Activated B cell treated with CpG ODN at 0.5 μM for 24 hours (primary cell): Measurements from ENCODE around the gene ELSPBP1. TPM values are rescaled to one million over a fixed set of nuclear protein-coding genes. Genes with fewer than 3 reads are reported as not detected.
"Not testable (repeated sequence)": the region's sequence is repeated elsewhere in the genome, so short reads cannot be mapped to it uniquely, and the experiment has no call there.

ENCODE experiments used
- ATAC-seq: fragments of 200-7000 bp; cut with Tn5 transposase; one replicate; pipeline ENCODE4 v1.10.0; 2021; ENCODE audit warnings: low read depth, mild to moderate bottlenecking, moderate library complexity
- CTCF ChIA-PET: fragments of 350-600 bp; sonication (Branson Sonifier 250); formaldehyde crosslinking; loops from one replicate; lab custom pipeline; 2021; ENCODE audit warnings: antibody characterized with exemption; lab: Charles Lee
- POLR2A ChIA-PET: fragments of 350-600 bp; sonication (Branson Sonifier 250); formaldehyde crosslinking; loops from one replicate; lab custom pipeline; 2021; ENCODE audit warnings: antibody characterized with exemption; lab: Charles Lee
- DNase-seq: peaks from one replicate; pipeline ENCODE4 v3.0.0; 2022
- H3K27ac Mint-ChIP-seq: one replicate; pipeline ENCODE4 v1.8.0; 2020; ENCODE audit warnings: mixed read lengths
- H3K27me3 Mint-ChIP-seq: one replicate; pipeline ENCODE4 v1.8.0; 2021; ENCODE audit warnings: mixed read lengths
- H3K36me3 Mint-ChIP-seq: one replicate; pipeline ENCODE4 v1.8.0; 2021; ENCODE audit warnings: low read depth, mixed read lengths
- H3K4me1 Mint-ChIP-seq: one replicate; pipeline ENCODE4 v1.8.0; 2021; ENCODE audit warnings: mixed read lengths
- H3K4me3 Mint-ChIP-seq: one replicate; pipeline ENCODE4 v1.8.0; 2020; ENCODE audit warnings: mild to moderate bottlenecking, mixed read lengths
- H3K9me3 Mint-ChIP-seq: one replicate; pipeline ENCODE4 v1.8.0; 2020; ENCODE audit warnings: mixed read lengths
- intact Hi-C: fragments of 100-400 bp; cut with micrococcal nuclease; formaldehyde crosslinking; loops from one replicate; pipeline ENCODE4 v1.15.1; 2024
- total RNA-seq: library from RNA; stranded (reverse); gene quantifications from 2 replicates; pipeline ENCODE4 v1.2.3, GENCODE V29; 2022
- TF ChIP-seq, protein P1 (sequence below): fragments of 200-600 bp; IDR thresholded peaks from one replicate; pipeline ENCODE4 v1.8.0; 2022; ENCODE audit warnings: antibody characterized with exemption, mild to moderate bottlenecking

ELSPBP1 gene
- total RNA-seq, 1 donor from 2014 or later: not detected

GRCh38 chr19:48069435-48069834 lies 75.0 kb downstream of the ELSPBP1 start:
- Mint-ChIP-seq H3K36me3 (peaks cover 12% of the 10 kb centered on the region), H3K27me3 (no peaks in the 10 kb centered on the region), H3K4me3 (no peak overlapping the region), H3K9me3 (peaks cover 7% of the 10 kb centered on the region), H3K27ac (no peak overlapping the region), H3K4me1 (no peaks in the 10 kb centered on the region)
- DNase-seq (no peak), ATAC-seq (no peak)
- ChIA-PET POLR2A (no interaction called here), CTCF (no interaction called here)
- TF ChIP-seq, protein P1, sequence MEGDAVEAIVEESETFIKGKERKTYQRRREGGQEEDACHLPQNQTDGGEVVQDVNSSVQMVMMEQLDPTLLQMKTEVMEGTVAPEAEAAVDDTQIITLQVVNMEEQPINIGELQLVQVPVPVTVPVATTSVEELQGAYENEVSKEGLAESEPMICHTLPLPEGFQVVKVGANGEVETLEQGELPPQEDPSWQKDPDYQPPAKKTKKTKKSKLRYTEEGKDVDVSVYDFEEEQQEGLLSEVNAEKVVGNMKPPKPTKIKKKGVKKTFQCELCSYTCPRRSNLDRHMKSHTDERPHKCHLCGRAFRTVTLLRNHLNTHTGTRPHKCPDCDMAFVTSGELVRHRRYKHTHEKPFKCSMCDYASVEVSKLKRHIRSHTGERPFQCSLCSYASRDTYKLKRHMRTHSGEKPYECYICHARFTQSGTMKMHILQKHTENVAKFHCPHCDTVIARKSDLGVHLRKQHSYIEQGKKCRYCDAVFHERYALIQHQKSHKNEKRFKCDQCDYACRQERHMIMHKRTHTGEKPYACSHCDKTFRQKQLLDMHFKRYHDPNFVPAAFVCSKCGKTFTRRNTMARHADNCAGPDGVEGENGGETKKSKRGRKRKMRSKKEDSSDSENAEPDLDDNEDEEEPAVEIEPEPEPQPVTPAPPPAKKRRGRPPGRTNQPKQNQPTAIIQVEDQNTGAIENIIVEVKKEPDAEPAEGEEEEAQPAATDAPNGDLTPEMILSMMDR: no peak
- intact Hi-C loops: no loop called here

DNA sequence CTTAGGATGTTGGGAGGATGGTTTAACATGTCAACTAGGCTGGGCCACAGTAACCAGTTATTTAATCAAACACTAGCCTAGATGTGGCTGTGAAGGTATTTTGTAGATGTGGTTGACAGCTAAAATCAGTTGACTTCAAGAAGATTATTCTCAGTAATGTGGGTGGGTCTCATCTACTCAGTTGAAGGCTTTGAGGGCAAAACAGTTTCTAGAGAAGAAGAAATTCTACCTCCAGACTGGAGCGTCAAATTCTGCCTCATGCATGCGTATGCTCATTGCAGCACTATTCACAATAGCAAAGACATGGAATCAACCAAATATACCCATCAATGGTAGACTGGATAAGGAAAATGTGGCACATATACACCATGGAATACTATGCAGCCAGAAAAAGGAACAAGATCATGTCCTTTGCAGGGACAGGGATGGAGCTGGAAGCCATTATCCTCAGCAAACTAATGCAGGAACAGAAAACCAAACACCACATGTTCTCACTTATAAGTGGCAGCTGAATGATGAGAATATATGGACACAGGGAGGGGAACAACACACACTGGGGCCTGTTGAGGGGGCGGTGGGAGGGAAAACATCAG lies 75.8 kb downstream of the ELSPBP1 start:
- H3K4me3 Mint-ChIP-seq, CTCF ChIA-PET, H3K36me3 Mint-ChIP-seq, intact Hi-C loops, DNase-seq, H3K4me1 Mint-ChIP-seq, H3K9me3 Mint-ChIP-seq, H3K27me3 Mint-ChIP-seq, ATAC-seq, H3K27ac Mint-ChIP-seq: not testable (repeated sequence)
- POLR2A ChIA-PET: interaction anchor here (0.7 kb wide), 1 partner anchor 16 kb away, joined by 4 read pairs; no protein-coding TSS in a partner anchor

Other genes with a start within 250 kb of the ELSPBP1 start
- gene NOP53, start 249.1 kb upstream of the ELSPBP1 start, total RNA-seq: 695 and 783 TPM in 2 replicates
- 24.8 and 27.6 TPM in 2 replicates for gene SELENOW, start 215.9 kb upstream of the ELSPBP1 start, total RNA-seq
- not detected in 2 replicates for gene TPRX1, start 190.1 kb upstream of the ELSPBP1 start, total RNA-seq
- not detected in 2 replicates for gene CRX, start 172.7 kb upstream of the ELSPBP1 start, total RNA-seq
- not detected in 2 replicates for gene TPRX2, start 135.4 kb upstream of the ELSPBP1 start, total RNA-seq
- gene SULT2A1, start 108.3 kb upstream of the ELSPBP1 start, total RNA-seq: not detected in 2 replicates
- gene BSPH1, start 2.5 kb upstream of the ELSPBP1 start, total RNA-seq: not detected in 2 replicates
- gene CABP5, start 49.4 kb downstream of the ELSPBP1 start, total RNA-seq: not detected in 2 replicates
- gene PLA2G4C, start 116.2 kb downstream of the ELSPBP1 start, total RNA-seq: 14.9 and 16.6 TPM in 2 replicates
- gene LIG1, start 175.7 kb downstream of the ELSPBP1 start, total RNA-seq: 41.8 and 42.9 TPM in 2 replicates
- gene ZSWIM9, start 176.0 kb downstream of the ELSPBP1 start, total RNA-seq: 5.7 and 8.6 TPM in 2 replicates